ENCODE measurements around the gene ZNF70. TPM values are rescaled to one million over a fixed set of nuclear protein-coding genes. Genes with fewer than 3 reads are reported as not detected.
"Not testable (repeated sequence)": the region's sequence is repeated elsewhere in the genome, so short reads cannot be mapped to it uniquely, and the experiment has no call there.

Gene ZNF70
- total RNA-seq, 1 experiment from 2014 or later: 2.9 TPM

- no peak overlapping the region for H2AFZ ChIP-seq
- H3K27ac ChIP-seq: no peak overlapping the region
These were observed 8.2 kb downstream of the ZNF70 start for GRCh38 chr22:23742505-23743264.

DNA sequence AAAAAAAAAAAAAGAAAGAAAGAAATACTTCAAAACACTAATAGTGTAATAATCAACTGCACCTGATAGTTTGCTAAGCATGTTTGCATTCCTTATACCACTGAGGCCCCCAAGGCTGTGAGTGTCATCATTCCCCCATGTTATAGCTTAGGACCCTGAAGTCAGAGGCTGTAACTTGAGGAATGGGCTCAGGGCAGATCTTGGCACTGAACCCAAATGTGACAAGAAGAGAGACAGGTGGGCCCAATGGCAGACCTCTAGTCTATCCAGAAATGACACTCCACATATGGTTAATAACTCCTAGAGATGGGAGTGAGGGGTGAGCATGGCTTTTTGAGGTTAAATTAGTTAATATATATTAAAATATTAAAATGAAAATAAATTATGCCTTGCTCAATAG, 13.2 kb downstream of the ZNF70 start:
- Histone ChIP-seq H2AFZ (no peak overlapping the region), H3K9me2 (ENCODE audit: insufficient read depth) (no peaks in the 10 kb centered on the region), H3K79me2 (ENCODE audit: low read depth) (no peaks in the 10 kb centered on the region), H3K9me3 (ENCODE audit: insufficient read depth, low read depth) (no peaks in the 10 kb centered on the region), H4K20me1 (ENCODE audit: insufficient read depth) (no peaks in the 10 kb centered on the region), H3K4me3 (no peak overlapping the region), H3K4me2 (no peak overlapping the region), H3F3A (ENCODE audit: insufficient read depth, low read depth) (no peaks in the 10 kb centered on the region), H3K27ac (no peak overlapping the region), H3K4me1 (replicated peaks; ENCODE audit: insufficient read depth) (peaks cover 2% of the 10 kb centered on the region; the same call in 1 of the 2 replicates), H3K27me3 (ENCODE audit: insufficient read depth, low read depth) (no peaks in the 10 kb centered on the region), H3K36me3 (ENCODE audit: low read depth) (no peaks in the 10 kb centered on the region)
- BruUV-seq (replicated peaks): no TSS peak
- no peak for DNase-seq
- ChIA-PET POLR2A (ENCODE audit: unreplicated experiment) (no interaction called here), CTCF (no interaction called here)
- intact Hi-C loops (cut with micrococcal nuclease; ENCODE audit: unreplicated experiment): no loop called here
- TF ChIP-seq, protein P1, sequence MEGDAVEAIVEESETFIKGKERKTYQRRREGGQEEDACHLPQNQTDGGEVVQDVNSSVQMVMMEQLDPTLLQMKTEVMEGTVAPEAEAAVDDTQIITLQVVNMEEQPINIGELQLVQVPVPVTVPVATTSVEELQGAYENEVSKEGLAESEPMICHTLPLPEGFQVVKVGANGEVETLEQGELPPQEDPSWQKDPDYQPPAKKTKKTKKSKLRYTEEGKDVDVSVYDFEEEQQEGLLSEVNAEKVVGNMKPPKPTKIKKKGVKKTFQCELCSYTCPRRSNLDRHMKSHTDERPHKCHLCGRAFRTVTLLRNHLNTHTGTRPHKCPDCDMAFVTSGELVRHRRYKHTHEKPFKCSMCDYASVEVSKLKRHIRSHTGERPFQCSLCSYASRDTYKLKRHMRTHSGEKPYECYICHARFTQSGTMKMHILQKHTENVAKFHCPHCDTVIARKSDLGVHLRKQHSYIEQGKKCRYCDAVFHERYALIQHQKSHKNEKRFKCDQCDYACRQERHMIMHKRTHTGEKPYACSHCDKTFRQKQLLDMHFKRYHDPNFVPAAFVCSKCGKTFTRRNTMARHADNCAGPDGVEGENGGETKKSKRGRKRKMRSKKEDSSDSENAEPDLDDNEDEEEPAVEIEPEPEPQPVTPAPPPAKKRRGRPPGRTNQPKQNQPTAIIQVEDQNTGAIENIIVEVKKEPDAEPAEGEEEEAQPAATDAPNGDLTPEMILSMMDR (conservative IDR thresholded peaks at IDR 0.05): no peak
- TF ChIP-seq EZH2 (IDR thresholded peaks at IDR 0.05; ENCODE audit: low read depth): no peak

More at GRCh38 chr22:23742505-23743264, 8.2 kb downstream of the ZNF70 start:
- H4K20me1 ChIP-seq (ENCODE audit: insufficient read depth): no peaks in the 10 kb centered on the region
- H3K4me3 ChIP-seq: no peak overlapping the region
- no peaks in the 10 kb centered on the region for H3K9me3 ChIP-seq (ENCODE audit: insufficient read depth, low read depth)
- BruUV-seq (replicated peaks): no TSS peak
- H3K27me3 ChIP-seq (ENCODE audit: insufficient read depth, low read depth): no peaks in the 10 kb centered on the region
- ChIA-PET POLR2A (ENCODE audit: unreplicated experiment) (no interaction called here), CTCF (no interaction called here)
- no peak for TF ChIP-seq EZH2 (IDR thresholded peaks at IDR 0.05; ENCODE audit: low read depth)
- TF ChIP-seq, protein P1 (conservative IDR thresholded peaks at IDR 0.05): no peak
- H3K4me1 ChIP-seq (replicated peaks; ENCODE audit: insufficient read depth): peaks cover 11% of the 10 kb centered on the region; the same call in 1 of the 2 replicates
- peaks cover 5% of the 10 kb centered on the region; the same call in 1 of the 2 replicates for H3F3A ChIP-seq (ENCODE audit: insufficient read depth, low read depth)
- intact Hi-C loops (cut with micrococcal nuclease; ENCODE audit: unreplicated experiment): no loop called here
- peak overlapping the region; percentile 22; the same call in 1 of the 2 replicates for H3K4me2 ChIP-seq
- peaks cover 4% of the 10 kb centered on the region; the same call in 1 of the 2 replicates for H3K36me3 ChIP-seq (ENCODE audit: low read depth)
- H3K79me2 ChIP-seq (ENCODE audit: low read depth): no peaks in the 10 kb centered on the region
- H3K9me2 ChIP-seq (ENCODE audit: insufficient read depth): no peaks in the 10 kb centered on the region
- DNase-seq: peak in 1 of 2 experiments; percentile 18

DNA sequence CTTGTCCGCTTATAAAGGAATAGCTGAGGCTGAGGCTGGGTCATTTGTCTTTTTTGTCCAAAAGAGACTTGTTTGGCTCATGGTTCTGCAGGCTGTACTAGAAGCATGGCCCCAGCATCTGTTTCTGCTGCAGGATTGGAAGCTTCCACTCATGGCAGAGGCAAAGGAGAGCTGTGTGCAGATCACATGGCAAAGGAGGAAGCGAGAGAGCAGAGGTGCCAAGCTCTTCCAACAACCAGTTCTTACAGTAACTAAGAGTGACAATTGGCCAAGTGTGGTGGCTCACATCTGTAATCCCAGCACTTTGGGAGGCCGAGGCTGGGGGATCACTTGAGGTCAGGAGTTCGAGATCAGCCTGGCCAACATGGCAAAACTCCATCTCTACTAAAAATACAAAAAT, 22.8 kb downstream of the ZNF70 start:
- POLR2A ChIA-PET (ENCODE audit: unreplicated experiment): interaction anchor here (0.6 kb wide), 1 partner anchor 16 kb away, joined by 5 read pairs; no protein-coding TSS in a partner anchor
- intact Hi-C loops (cut with micrococcal nuclease; ENCODE audit: unreplicated experiment); H4K20me1 ChIP-seq (ENCODE audit: insufficient read depth); H3K4me3 ChIP-seq; H3K27ac ChIP-seq; H2AFZ ChIP-seq; CTCF ChIA-PET; H3K79me2 ChIP-seq (ENCODE audit: low read depth); H3K27me3 ChIP-seq (ENCODE audit: insufficient read depth, low read depth); H3K36me3 ChIP-seq (ENCODE audit: low read depth); H3K9me2 ChIP-seq (ENCODE audit: insufficient read depth); BruUV-seq (replicated peaks); DNase-seq; H3K4me2 ChIP-seq; H3F3A ChIP-seq (ENCODE audit: insufficient read depth, low read depth); H3K9me3 ChIP-seq (ENCODE audit: insufficient read depth, low read depth): not testable (repeated sequence)
- H3K4me1 ChIP-seq (replicated peaks; ENCODE audit: insufficient read depth): peaks cover 11% of the 10 kb centered on the region

All from PC-9 (cell line).